HG03159 (cell line): Measurements from ENCODE around the gene MAD2L2.

Experiments
- ATAC-seq: cut with Tn5 transposase; IDR thresholded peaks from one replicate; pipeline ENCODE4 v1.9.1; 2021; ENCODE audit warnings: mild to moderate bottlenecking, moderate library complexity; ENCODE audit not compliant: unreplicated experiment

MAD2L2 gene

DNA sequence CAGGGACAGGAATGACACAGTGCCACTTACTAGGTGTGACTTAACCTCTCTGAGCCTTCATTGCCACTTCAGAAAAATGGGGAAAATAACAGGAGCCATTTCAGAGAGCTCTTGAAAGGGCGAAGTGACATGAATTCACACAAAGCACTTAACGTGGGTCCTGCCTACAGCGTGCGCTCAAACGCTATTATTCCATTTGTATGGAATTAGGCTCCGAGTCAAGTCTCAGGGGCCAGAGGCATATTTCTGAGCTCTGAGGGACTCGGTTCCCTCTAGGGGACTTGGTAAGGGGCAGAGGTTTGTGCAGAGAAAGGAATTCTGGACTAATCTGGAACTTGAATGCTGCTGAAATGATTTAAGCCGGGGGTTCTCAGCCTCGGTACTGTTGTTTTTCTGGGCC is 24.6 kb upstream of the MAD2L2 start:
- ATAC-seq, result no peak

DNA sequence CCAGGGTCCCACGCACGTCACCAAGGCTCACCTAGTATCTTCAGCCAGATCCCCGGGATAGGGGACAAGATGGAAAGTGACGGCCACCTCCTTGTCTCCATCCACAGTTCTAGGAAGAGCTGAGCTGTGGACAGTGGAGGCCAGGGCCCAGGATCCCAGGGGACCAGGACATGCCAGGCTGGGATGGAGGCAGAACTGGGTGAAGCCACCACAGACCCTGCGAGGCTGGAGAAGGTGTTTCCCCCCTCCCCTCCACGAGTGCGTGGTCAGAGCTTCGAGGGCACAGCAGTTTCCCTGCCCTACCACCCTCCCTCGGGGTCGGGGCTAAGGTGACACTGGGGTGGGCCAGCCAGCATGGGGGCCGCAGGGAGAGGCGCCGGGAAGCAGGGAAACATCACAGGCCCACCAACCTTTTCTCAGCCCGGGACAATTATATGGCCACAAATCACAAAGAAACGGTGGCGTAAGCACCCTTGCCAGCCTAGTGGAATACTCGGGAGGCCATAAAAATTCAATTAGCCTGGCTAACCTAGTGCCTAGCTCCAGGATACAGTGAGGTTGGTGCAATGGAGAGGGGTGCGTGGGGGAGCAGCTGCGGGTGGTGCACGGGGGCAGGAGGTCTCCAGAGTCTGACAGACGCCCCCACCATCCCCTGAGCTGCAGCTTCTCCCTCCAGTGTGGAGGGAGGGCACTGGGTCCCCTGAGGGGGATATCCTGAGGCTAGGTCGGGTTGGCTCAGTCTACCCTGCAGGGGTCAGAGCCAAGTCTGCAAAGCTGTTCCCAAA is 23.9 kb upstream of the MAD2L2 start:
- no peak for ATAC-seq

DNA sequence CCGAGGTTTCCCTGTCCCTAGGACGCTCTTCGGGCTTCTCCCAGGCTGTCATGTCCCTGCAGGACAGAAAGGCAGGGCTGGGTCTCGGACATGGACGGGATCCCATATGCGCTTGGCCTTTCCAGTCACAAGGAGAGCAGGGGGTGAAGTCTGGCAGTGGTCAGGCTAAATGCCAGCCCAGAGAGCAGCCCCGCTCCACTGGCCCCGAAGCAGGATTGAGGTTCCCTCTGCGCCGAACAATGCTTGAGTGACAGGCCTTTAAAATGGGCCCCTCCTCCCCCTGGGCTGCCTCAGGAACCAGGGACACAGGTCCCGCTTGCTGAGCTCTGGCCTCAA is 23.2 kb upstream of the MAD2L2 start:
- ATAC-seq, result no peak

DNA sequence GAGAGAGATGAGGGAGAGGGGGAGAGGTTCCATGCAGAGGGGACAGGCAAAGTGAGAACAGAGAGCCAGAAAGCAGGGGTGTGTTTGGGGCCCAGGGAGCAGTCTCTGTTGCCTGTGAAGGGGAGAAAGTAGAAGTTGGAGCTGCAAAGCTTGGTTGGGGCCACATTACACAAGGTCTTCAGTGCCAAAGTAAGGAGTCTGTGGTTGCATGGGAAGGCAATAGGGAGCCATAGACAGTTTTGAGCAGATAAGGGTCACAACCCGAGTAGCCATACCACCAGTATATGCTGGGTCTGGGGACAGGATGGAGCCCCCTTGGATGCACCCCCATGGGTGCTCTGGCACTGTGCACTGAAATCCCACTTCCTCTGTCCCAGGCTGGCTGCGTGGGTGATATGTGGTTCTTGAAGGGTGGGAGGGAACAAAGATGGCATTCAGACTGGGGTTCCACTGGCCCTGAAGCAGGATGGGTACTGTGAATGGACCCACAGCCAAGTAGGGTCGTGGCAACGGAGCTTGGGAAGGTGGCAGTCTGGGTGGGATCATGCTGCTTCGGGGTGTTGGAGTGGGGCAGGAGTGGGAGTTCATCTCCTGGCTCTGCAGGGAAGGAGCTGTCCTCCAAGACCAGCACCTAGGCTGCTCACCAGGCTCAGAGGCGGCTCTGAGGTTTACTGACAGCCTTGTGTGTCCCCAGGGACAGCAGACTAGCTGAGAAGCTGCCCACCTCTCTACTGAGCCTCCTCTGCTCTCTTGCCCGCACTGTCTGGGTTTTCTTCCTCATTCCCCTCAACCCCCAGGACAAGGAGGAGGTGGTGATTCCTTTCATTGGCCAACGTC is 22.6 kb upstream of the MAD2L2 start:
- ATAC-seq, result no peak

DNA sequence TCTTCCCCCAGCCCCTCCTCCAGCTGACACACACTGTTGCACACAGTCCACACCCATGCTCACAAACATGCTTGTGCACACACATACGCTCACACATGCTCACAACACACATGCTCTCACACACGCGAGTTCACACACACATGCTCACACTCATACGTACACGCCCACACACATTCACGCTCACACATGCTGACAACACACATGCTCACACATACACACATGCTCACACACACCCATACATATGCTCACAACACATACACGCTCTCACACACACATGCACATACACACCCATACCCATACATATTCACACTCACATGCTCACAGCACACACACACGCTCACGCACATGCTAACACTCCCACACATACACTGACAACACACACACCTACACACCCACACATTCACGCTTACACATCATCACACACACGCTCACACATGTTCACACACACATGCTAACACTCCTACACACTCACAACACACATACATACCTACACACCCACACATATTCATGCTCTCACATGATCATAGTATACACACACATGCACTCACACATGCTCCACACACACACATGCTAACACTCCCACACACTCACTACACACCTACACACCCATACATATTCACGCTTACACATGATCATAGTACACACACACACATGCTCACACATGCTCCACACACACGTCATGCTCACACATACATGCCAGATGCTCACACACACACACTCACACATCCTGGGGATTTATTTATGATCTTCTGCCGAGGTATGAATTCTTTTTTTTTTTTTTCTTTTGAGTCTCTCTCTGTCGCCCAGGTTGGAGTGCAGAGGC is 21.2 kb upstream of the MAD2L2 start:
- no peak for ATAC-seq

DNA sequence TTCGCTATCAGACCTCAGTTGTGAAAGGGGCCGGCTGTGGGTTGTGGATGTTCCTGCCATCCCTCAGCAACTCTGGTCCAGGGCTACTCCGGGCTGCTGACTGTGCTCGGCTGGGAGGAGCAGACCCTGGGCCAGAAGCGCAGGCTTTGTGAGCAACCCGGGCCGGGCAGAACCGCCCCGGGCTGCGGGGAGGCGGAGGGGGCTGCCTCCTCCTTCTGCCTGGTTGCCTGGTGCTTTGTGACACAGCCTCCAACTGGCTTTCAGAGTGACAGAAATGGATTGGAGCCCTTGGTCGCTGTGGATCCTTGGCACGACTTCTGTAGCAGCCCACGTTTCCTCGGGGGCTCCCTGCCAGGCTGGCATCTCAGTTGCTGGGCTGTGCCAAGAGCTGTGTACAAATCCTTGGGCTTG is 20.6 kb upstream of the MAD2L2 start:
- ATAC-seq, result no peak

DNA sequence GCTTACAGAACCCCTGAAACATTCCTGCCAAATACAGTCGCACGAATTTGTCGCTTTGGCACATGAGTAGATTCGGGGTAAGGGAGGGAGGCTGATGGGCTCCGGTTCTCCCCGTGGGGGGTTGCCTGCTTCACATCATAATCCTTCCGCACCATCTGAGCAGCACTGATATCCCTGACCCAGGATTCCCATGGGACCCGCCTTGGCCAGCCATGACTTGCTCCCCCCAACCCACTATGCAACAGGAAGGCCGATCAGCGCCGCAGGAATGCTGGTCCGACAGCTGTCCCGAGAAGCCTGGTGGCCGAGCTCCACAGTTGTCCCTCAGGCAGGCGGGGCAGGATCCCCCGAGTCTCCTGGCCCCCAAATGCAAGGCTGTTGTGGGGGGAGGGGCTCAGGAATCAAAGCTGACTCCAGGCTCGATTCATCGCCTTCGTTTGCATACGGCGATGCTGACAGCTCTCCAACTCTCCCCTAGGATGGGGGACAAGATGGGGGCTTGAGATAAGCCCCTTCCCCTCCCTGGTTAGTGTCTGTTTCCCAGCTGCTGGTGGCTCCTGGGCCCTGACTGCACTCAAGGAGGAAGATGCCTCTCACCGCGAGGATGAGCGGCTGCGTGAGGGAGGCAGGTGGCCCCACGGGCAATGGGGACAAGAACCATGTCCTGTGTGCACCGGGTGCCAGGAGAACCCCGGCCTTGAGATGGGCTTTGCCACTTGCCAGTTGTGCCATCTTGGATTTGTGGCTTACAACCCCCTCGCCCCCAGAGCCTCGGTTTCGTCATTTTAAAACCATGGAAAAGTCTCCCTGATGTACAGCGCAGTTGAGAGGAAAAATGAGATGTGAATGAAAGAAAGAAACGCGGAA is 19.9 kb upstream of the MAD2L2 start:
- no peak for ATAC-seq

DNA sequence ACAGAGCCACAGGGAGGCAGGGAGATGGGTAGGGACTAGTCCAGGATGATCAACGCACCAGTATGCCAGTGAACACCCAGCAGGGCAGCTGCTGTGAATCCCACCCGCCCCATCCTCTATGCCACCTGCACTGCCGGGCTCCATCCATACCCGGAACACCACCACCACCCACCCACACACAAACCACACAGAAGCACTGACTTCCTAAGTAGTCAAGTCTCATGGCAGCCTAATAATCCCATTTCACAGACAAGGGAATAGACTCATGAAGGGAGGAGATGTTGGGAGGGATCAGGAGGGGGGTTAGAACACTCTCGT is 16.9 kb upstream of the MAD2L2 start:
- ATAC-seq, result no peak

DNA sequence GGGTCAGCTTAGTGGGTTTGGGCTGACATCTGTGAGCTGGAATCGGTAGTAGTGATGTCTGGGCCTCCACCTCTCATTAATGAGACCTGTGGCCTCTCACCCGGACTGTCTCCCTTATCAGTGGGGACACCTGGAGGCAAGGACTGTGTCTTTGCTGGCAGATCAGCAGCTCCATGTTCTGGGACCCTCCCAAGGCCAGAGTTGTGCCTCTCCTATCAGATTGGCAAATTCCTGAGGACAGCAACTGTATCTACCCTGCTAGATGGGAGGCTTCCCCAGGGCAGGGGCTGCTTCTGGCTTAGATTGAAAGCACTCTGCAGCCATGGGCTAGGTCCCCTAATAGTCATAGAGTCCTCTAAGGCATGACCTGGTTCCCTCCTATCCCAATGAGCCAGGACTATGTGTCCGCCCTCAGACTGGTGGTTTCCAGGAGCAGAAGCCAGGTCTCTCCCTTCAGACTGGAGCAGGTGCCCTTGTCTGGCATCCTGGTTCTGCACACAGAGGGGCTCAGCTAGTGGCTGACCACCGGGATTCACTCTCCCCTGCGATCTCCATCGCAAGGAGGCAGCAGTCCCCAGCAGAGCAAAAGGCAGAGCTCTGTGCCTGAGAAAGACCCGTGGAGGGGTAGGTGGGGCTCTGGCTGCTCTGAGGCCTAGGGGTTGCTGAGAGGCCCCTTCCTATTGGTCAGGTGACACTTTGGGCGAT is 16.4 kb upstream of the MAD2L2 start:
- no peak for ATAC-seq

DNA sequence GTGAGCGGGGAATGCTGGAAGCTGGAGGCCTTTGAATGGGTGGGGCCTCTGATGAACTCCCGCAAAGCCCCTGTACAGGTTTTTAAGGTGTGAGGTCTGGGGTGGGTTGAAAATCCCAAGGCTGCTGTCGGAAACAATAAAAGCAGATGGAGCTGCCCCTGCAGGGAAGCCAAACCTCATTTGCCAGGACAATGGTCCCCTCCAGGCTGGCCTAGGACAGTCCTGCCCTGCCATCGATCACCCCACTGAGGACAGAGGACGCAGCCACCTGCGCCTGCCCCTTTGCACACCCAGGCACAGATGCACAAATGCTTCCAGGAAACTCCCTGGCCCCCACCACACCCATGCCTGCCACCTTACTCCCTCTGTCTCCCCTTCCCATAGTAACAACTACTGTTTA is 14.9 kb upstream of the MAD2L2 start:
- ATAC-seq, result no peak

DNA sequence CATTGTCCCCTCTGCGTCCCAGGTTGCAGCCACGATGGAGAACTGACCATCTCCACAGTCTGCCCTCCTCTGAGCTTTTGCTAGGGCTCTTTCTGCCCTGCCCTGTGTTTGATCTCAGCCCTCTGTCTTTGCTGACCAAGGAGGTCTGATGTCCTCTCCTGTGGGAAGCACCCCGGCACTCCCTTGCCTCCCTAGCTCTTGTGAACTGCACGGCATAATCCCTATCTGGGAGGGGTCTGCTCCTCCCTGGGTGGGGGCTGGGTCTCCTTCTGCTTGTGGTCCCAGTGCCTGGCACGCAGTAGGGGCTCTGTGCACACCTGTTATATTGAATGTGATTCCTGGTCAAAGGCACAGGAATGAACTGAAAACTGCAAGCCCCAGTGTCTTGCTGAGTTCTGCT is 13.0 kb upstream of the MAD2L2 start:
- ATAC-seq, result no peak

DNA sequence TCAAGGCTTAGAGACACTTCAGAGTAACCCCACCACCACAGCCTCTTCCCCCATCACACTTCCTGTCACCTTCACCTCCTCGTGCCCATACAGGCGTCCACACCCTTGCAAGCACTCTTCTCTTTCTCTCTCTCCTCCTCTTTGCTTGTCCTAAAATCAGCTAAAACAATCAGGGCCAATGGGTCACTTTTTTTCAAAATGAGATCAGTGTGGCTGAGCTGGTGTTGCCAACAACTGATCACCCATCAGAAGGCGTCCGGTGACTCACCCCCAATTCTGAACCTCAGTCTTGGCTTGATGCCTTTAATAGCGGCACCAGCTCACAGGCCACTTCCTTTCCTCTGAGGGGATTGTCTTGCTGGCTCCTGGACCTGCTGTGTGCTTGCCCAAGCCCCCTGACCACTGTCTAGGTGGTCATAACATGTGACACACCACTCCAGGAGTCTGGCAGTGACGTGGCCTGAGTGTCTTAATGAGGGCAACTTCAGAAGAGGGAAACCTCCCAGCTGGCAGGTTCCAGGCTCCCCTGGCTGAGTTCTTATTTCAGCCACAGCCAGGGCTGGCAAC is 12.2 kb upstream of the MAD2L2 start:
- no peak for ATAC-seq

DNA sequence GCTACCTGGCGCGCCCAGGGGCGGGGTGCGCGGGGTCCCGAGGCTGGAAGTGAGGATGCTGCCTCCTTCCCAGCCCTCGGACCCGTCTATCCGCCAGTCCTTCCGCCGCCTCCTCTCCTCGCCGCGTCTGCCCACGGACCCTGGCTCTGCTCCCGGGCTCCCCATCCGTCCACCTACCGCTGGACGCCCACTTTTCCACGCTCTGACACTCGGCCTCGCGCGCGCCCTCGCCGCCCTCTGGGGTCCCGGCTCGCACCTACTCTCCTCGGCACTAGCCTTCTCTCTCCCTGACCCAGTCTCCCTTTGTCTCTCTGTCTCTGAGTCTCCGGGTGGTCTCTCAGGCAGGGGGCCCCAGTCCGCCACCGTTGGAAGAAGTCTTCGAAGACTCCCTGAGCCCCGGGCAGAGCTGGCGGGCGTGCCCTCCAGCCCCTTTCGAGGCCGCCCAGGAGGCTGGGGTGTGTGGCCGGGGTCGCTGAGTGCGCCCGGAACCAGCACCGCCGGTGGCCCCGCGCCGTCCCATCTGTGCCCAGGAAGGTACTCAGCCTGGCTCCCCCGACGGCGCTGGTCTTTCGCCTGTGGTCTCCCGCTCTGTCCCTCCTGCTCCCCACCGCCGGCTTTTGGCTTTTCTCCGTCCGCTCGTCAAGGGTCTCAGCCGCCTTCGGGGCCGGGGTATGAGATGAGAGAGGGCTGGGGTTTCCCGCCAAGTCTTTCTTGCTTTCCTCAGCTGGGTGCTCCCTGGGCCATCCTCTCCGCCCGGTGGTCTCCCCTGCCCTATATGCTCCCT is 11.2 kb upstream of the MAD2L2 start:
- no peak for ATAC-seq

DNA sequence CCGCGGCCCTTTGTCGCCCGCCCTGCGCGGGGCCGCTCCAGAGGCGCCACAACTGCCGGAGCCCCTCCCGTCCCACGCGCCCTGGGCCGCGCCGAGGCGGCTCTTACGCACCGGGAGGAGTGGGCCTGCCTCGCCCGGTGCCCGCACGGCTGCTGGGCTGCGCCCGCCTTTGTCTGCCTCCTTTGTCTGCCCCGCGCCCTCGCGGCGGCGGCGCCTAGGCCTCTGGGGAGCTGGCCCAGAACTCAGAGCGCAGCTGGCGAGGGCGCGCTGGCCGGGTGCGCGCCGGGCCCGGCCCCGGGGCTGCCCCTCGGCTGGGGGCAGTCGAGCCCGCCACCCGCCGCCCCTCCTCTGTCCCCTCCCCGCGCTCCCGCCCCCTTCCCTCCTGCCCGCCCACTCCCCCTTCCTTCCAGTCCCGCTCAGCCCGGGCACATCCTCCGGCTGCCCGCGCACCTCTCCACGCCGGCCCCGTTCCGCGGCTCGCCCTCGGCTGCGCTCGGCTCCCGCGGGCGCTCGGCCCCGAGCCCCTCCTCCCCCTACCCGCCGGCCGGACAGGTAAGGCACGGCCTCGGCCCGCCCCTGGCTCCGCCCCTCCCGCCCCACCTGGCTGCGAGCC is 10.5 kb upstream of the MAD2L2 start, which contains the start of gene DRAXIN:
DRAXIN (plus strand) TSS at position 409 of the 613 bp plus-strand sequence. CDS start 14,549 bp downstream, outside the sequence.
- no peak for ATAC-seq

DNA sequence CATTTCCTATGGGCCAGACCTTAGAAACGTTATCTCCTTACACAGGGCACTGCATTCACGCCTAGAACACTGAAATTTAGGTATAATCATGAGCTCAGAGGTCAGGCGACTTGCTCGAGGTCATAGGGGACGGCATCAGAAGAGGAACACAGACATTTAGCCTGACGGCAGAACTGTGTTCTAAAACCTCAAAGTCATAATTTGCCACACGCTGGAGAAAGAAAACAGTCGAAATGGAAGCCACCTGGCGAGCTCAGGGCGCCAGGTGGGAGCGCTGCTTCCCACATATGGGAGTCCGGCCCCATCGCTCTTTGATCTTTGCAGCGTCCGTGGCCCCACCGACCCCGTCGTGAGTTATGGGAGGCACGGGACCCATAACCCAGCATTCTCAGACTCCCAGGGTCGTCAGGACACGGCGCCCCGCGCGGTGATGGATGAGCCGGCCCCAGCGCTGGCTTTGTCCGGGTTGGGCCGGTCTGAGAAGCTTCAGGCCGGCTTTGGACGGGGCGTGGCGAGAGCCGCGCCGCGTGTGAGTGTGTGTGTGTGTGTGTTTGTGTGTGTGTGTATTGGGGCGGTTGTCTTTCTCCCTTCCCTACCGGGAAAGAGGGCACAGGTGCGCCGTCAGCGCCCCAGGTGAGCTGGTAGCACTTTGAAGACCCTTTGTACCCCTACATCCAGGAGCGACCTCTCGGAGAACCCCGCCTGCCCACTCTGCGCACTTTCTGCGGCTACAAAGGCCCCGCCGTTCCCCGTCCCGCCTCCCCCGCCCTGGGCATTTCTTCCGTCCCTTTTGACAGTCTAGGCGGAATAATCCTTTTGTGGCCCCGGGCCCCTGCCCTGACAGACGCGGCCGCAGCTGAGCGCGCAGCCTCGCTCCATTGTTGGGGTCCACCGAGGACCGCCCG is 9.7 kb upstream of the MAD2L2 start:
- no peak for ATAC-seq

DNA sequence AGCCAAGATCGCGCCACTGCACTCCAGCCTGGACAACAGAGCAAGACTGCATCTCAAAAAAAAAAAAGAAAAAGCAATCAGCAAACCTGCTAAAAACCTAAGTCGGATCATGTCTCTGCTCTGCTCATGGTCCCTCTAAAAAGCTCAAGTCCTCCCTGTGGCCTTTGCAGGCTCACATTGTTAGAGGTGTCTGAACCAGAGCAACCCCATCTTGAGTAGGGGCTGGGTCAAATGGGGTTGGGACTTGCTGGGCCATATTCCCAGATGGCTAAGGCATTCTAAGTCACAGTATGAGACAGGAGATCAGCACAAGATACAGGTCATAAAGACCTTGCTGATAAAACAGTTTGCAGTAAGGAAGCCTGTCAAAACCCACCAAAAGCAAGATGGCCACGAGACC is 7.6 kb upstream of the MAD2L2 start:
- no peak for ATAC-seq

DNA sequence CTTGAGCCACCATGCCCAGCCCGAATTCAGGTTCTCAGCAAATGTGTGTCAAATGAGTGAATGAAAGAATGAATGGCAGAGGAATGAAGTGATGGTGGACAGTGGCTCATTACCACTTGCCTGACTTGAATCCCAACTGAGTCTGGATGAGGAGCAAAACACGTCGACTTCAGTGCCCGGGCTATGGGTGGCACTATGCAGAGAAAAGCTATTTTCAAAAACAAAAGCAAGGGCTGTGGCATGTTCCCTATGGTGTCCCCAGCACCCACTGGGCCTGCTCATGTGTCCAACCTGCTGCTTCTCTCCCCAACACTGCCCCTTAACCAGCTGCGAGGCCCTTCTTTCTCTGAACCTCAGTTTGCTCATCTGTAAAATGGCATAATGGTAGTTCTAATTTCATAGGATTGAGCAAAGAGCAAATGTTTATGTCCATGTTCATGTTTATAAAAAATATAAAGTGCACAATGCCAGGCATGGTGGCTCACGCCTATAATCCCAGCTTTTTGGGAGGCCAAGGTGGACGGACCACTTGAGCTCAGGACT is 4.3 kb upstream of the MAD2L2 start:
- ATAC-seq, result no peak
